ENCODE results near the gene DIAPH1.
A peak's percentile ranks its signal among the peaks of the same experiment; 100 is the strongest.

Gene DIAPH1

DNA sequence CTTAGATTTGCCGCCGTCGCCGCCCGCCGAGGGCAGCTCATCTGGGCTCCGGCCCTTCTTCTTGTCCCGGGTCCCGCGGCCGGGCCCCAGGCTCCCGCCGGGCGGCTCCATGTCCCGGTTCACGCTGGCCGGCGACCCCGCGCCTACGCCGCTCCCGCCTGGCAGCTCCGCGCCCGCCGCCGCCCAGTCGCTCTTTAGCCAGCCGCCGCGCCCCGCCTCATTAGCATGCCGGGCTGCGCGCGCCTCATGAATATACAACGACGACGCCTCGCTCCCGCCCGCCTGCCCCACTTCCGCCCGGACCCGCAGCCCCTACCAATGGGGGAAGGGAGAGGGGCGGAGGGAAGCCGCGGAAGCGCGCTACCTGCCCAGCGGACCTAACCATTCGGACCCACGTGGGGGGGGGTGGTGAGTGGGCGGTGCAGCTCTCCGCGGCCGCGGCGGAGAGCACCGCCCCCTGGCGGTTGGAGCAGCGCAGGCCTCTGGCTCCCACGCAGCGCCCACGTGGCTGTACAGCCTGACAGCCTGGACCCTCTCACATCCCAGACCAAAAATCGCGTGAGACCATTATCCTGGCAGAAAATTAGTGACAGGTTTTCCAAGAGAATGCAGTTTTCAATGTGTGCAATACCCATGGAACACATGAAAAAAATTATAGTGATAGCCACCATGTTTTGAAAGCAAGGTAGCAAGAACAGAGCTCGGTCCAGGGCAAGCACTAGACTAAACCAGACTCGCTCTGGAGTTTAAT is at the start of gene DIAPH1:
Gene DIAPH1, minus strand, starts transcription at position 197 of the 751 bp plus-strand sequence. Its CDS starts 86 bp downstream, at position 111.
- peak within 1 kb of the TSS; percentile 92 for H3K27ac Mint-ChIP-seq
- H3K4me3 Mint-ChIP-seq: peak within 1 kb of the TSS; percentile 92
- H3K4me1 Mint-ChIP-seq (ENCODE audit: low read depth): peaks cover 70% of the 10 kb centered on the region
- H3K27me3 Mint-ChIP-seq: no peaks in the 10 kb centered on the region
- H3K36me3 Mint-ChIP-seq (ENCODE audit: low read depth): peaks cover 53% of the 10 kb centered on the region
- intact Hi-C loops (cut with micrococcal nuclease): loop anchor here (1.0 to 2.0 kb wide), 3 partner anchors 14 to 27 kb away; no protein-coding TSS in a partner anchor
- no peaks in the 10 kb centered on the region for H3K9me3 Mint-ChIP-seq

DNA sequence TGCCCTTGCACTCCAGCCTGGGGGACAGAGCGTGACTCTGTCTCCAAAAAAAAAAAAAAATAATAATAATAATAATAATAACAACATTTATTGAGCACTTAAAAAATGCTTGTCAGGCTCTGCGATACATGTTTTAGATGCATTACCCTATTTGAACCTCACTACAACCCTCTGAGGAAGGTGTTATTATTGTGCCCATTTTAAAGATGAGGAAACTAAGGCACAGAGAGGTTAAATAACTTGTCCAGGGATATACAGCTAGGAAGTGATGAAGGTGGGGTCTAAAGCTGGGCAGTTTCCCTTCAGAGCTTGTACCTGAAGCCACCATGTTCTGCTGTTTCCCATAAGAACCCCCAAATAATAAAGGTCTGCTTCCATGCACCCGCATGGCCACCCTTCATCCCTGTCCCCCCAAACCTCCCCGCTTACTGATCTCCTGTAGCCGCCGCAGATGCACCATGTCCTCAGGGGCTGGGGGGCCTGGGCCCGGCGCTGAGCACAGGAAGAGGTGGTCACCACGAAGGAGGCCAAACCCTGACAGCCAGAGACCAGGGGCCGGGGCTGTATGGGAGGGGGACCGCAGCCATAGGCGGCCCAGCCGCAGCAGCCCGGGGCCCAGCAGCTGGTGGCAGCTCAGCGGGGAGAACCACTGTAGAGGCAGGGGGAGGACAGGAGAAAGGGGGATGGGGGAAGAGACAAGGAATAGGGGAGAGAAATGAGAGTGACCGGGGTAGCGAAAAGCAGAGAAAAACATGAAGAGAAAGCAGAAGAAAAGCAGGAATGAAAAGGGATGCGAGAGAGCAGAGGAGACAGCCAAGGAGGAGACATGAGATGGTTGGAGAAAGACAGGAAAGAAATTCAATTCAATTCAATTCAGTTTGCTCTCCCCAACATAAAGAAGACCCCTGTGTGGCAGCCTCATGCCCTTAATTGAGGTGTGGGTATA is 47.5 kb upstream of the DIAPH1 start:
- Mint-ChIP-seq H3K4me3 (no peak overlapping the region), H3K9me3 (no peaks in the 10 kb centered on the region), H3K36me3 (ENCODE audit: low read depth) (peaks cover 30% of the 10 kb centered on the region), H3K27ac (no peak overlapping the region), H3K27me3 (no peaks in the 10 kb centered on the region), H3K4me1 (ENCODE audit: low read depth) (peaks cover 15% of the 10 kb centered on the region)
- intact Hi-C loops (cut with micrococcal nuclease): no loop called here

DNA sequence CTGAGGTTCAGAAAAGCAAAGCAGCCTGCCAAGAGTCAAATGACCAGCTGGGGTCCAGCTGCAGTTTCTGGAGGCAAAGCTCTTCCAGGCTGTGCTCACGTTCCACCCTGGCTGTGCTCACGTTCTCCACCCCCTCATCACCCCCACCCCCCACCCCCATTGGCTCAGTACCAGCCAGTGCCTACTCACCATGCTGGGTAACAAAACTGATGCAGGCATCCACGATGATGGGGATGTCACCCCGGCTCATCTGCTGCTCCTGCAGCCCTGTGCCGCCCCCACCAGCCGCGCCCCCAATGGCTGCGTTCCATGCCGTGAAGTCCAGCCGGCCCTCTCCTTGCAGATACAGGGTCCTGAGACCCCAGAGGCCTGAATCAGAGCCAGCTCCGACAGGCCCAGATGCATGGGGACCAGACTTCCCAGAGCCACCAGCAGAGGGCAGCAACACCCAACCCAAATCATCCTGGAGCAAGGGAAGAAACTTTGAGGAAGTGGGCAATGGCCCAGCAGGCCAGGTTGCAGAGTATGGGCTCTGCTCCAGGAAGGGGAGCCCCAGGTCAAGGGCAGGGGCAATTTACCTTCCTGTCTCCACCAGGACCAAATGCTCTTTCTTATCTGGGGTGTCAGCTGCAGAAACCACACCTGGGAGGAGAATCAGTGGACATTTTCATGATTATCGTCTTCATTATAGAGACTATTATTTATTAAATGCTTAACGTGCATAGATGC is 46.1 kb upstream of the DIAPH1 start:
- intact Hi-C loops (cut with micrococcal nuclease): no loop called here
- no peaks in the 10 kb centered on the region for H3K9me3 Mint-ChIP-seq
- no peak overlapping the region for H3K4me3 Mint-ChIP-seq
- H3K36me3 Mint-ChIP-seq (ENCODE audit: low read depth): peaks cover 19% of the 10 kb centered on the region
- H3K4me1 Mint-ChIP-seq (ENCODE audit: low read depth): peaks cover 11% of the 10 kb centered on the region
- H3K27ac Mint-ChIP-seq: no peak overlapping the region
- H3K27me3 Mint-ChIP-seq: no peaks in the 10 kb centered on the region

- Mint-ChIP-seq H3K27ac (no peak overlapping the region), H3K4me1 (ENCODE audit: low read depth) (peaks cover 5% of the 10 kb centered on the region), H3K36me3 (ENCODE audit: low read depth) (peaks cover 10% of the 10 kb centered on the region), H3K27me3 (no peaks in the 10 kb centered on the region), H3K9me3 (no peaks in the 10 kb centered on the region), H3K4me3 (no peak overlapping the region)
- intact Hi-C loops (cut with micrococcal nuclease): no loop called here
Observed at GRCh38 chr5:141663506-141663905, 44.7 kb upstream of the DIAPH1 start.

DNA sequence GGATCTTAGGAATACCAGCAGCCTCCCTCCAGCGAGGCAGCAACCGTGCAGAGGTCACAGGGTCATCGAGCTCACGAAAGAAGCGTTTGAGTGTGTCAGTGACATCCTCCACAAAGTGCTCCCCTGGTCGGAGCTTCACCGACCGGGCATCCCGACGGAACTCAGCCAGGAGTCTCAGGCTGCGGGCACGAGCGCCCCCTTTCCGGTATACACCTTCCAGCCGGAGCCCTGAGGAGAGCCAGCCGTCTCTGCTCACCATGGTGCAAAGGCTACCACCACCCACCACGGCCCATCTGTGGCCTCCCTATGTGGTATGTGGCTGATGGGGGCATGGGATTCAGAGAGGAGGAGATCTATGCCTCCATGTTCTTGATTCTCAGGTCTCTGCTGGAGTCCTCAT is 43.2 kb upstream of the DIAPH1 start:
- Mint-ChIP-seq H3K27ac (no peak overlapping the region), H3K4me1 (ENCODE audit: low read depth) (peaks cover 5% of the 10 kb centered on the region), H3K36me3 (ENCODE audit: low read depth) (peaks cover 21% of the 10 kb centered on the region), H3K27me3 (no peaks in the 10 kb centered on the region), H3K9me3 (no peaks in the 10 kb centered on the region), H3K4me3 (no peak overlapping the region)
- intact Hi-C loops (cut with micrococcal nuclease): no loop called here

DNA sequence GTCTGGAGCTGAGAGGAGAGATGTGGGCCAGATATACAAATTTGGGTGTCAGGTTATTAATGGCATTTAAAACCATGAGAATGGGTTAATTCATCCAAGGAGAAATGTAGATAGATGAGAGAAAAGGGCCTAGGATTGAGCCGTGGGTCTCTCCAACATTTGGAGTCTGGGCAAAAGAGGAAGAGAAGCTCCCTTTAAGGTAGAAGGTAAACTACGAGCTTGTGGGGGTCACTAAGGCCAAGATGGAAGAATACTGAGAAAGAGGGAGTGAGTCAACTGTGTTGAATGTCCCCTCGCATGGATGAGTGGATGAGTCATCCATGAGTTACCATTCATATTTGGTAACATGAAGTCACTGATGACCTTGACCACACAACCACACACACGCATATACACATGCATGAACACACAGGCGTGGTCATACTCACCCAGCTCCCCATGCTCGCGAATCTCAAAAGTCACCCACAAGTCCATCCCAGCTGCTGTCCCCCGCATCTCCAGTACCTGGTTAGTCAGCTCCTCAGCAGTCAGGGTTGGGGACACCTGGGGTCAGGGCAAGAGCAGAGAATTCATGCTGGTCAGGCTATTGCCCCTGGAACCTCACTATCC is 39.2 kb upstream of the DIAPH1 start:
- Mint-ChIP-seq H3K27me3 (no peaks in the 10 kb centered on the region), H3K36me3 (ENCODE audit: low read depth) (peaks cover 31% of the 10 kb centered on the region), H3K4me1 (ENCODE audit: low read depth) (no peaks in the 10 kb centered on the region), H3K4me3 (no peak overlapping the region), H3K27ac (no peak overlapping the region), H3K9me3 (no peaks in the 10 kb centered on the region)
- intact Hi-C loops (cut with micrococcal nuclease): no loop called here

GRCh38 chr5:141657404-141657803 is 38.6 kb upstream of the DIAPH1 start:
- Mint-ChIP-seq H3K27ac (no peak overlapping the region), H3K4me1 (ENCODE audit: low read depth) (peaks cover 4% of the 10 kb centered on the region), H3K4me3 (no peak overlapping the region), H3K9me3 (no peaks in the 10 kb centered on the region), H3K36me3 (ENCODE audit: low read depth) (peaks cover 31% of the 10 kb centered on the region), H3K27me3 (peaks cover 3% of the 10 kb centered on the region)
- intact Hi-C loops (cut with micrococcal nuclease): no loop called here

GRCh38 chr5:141656396-141656795 is 37.6 kb upstream of the DIAPH1 start:
- peaks cover 7% of the 10 kb centered on the region for H3K27me3 Mint-ChIP-seq
- H3K36me3 Mint-ChIP-seq (ENCODE audit: low read depth): peaks cover 31% of the 10 kb centered on the region
- H3K4me1 Mint-ChIP-seq (ENCODE audit: low read depth): peaks cover 10% of the 10 kb centered on the region
- H3K4me3 Mint-ChIP-seq: no peak overlapping the region
- no peaks in the 10 kb centered on the region for H3K9me3 Mint-ChIP-seq
- intact Hi-C loops (cut with micrococcal nuclease): no loop called here
- no peak overlapping the region for H3K27ac Mint-ChIP-seq

GRCh38 chr5:141655020-141655419 is 36.2 kb upstream of the DIAPH1 start:
- H3K9me3 Mint-ChIP-seq: no peaks in the 10 kb centered on the region
- no peak overlapping the region for H3K27ac Mint-ChIP-seq
- H3K36me3 Mint-ChIP-seq (ENCODE audit: low read depth): peaks cover 38% of the 10 kb centered on the region
- H3K27me3 Mint-ChIP-seq: peaks cover 7% of the 10 kb centered on the region
- peaks cover 23% of the 10 kb centered on the region for H3K4me1 Mint-ChIP-seq (ENCODE audit: low read depth)
- no peak overlapping the region for H3K4me3 Mint-ChIP-seq
- intact Hi-C loops (cut with micrococcal nuclease): no loop called here

DNA sequence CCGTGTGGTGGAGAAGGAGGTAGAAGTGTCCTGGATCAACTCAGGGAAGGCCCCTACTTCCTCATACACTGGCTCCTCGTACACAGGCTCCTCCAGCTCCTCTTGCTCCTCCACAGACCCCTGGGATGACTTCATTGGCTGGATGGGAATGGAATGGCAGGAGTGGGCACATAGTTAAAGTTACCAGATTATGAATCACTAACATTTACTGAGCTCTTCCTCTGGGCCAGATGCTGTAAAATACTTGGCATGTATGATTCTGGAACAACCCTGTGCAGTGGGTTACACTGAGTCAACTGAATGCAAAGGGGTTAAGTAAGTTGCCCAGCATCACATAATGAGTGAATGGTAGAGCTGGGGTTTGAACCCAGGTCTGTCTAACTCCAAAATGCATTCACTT is 35.5 kb upstream of the DIAPH1 start:
- Mint-ChIP-seq H3K36me3 (ENCODE audit: low read depth) (peaks cover 44% of the 10 kb centered on the region), H3K27ac (no peak overlapping the region), H3K4me3 (no peak overlapping the region), H3K27me3 (peaks cover 7% of the 10 kb centered on the region), H3K4me1 (ENCODE audit: low read depth) (peaks cover 31% of the 10 kb centered on the region), H3K9me3 (no peaks in the 10 kb centered on the region)
- intact Hi-C loops (cut with micrococcal nuclease): no loop called here

DNA sequence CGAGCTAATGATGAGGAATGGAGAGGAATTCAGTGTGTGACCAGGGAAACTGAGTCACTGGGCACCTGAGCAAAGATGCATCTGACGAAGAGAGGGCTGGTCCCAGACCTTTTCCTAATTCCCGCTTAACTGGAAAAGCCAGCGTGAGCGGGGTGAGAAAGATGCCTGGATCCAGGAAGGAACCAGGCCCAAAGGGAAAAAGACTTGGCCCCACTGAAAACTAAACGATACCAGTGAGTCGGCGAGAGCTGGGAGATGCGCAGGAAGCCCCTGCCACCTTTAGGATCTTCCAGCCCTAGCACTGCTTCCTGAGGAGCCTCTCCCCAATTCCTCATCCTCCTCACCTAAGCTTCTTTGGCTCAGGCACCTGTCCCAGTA is 32.9 kb upstream of the DIAPH1 start:
- peaks cover 49% of the 10 kb centered on the region for H3K36me3 Mint-ChIP-seq (ENCODE audit: low read depth)
- H3K27ac Mint-ChIP-seq: peak overlapping the region; percentile 84
- intact Hi-C loops (cut with micrococcal nuclease): loop anchor here (1.0 kb wide), 1 partner anchor 17 kb away; no protein-coding TSS in a partner anchor

GRCh38 chr5:141650851-141651727 is 32.3 kb upstream of the DIAPH1 start, which contains the start of gene FCHSD1:
FCHSD1 (minus strand) TSS chr5:141651418; CDS start chr5:141651368, 50 bp downstream.
- intact Hi-C loops (cut with micrococcal nuclease): loop anchor here (1.0 kb wide), 1 partner anchor 17 kb away; no protein-coding TSS in a partner anchor

More for the DNA sequence above, 32.9 kb upstream of the DIAPH1 start:
- H3K27me3 Mint-ChIP-seq: peaks cover 7% of the 10 kb centered on the region
- peaks cover 36% of the 10 kb centered on the region for H3K4me1 Mint-ChIP-seq (ENCODE audit: low read depth)
- H3K4me3 Mint-ChIP-seq: peak overlapping the region; percentile 99
- H3K9me3 Mint-ChIP-seq: no peaks in the 10 kb centered on the region

More at GRCh38 chr5:141650851-141651727, 32.3 kb upstream of the DIAPH1 start, which contains the start of gene FCHSD1:
- H3K4me1 Mint-ChIP-seq (ENCODE audit: low read depth): peaks cover 36% of the 10 kb centered on the region
- peak within 1 kb of the TSS; percentile 84 for H3K27ac Mint-ChIP-seq
- peaks cover 7% of the 10 kb centered on the region for H3K27me3 Mint-ChIP-seq
- peak within 1 kb of the TSS; percentile 99 for H3K4me3 Mint-ChIP-seq
- no peaks in the 10 kb centered on the region for H3K9me3 Mint-ChIP-seq
- peaks cover 51% of the 10 kb centered on the region for H3K36me3 Mint-ChIP-seq (ENCODE audit: low read depth)

Data from dendritic cell treated with granulocyte-macrophage colony-stimulating factor and Interleukin-4, amounts not matched to agents 40 ng/mL and 50 ng/mL, for 4 days (primary cell).